ENCODE measurements around the gene RAB22A. TPM values are rescaled to one million over a fixed set of nuclear protein-coding genes. Genes with fewer than 3 reads are reported as not detected.

The RAB22A gene
- total and polyA plus RNA-seq, 4 donors: 21.6 to 32.2 (median 23.4) TPM

GRCh38 chr20:58389968-58390658, 80.6 kb downstream of the RAB22A start:
- H3K4me3 ChIP-seq (ENCODE audit: low read depth, low read length): peak overlapping the region; percentile 76
- WGBS (ENCODE audit: insufficient coverage): 80% methylated on average over 10 of the region's 17 CpGs
- DNase-seq (ENCODE audit: low read depth in 4 of 6, low spot score in 6 of 6): no peak
- H3K27me3 ChIP-seq (ENCODE audit: control insufficient read depth, insufficient read depth, low read length): no peaks in the 10 kb centered on the region
- no peaks in the 10 kb centered on the region for H3K36me3 ChIP-seq (ENCODE audit: control insufficient read depth, insufficient read depth, low read length)
- no peaks in the 10 kb centered on the region for H3K9me3 ChIP-seq (ENCODE audit: control insufficient read depth, insufficient read depth, low read length)
- H3K4me1 ChIP-seq (ENCODE audit: control insufficient read depth, insufficient read depth, low read length): peaks cover 13% of the 10 kb centered on the region
- H3K27ac ChIP-seq (ENCODE audit: low read depth, low read length): peak overlapping the region; percentile 71

- Histone ChIP-seq H3K9me3 (ENCODE audit: control insufficient read depth, insufficient read depth, low read length) (no peaks in the 10 kb centered on the region), H3K36me3 (ENCODE audit: control insufficient read depth, insufficient read depth, low read length) (no peaks in the 10 kb centered on the region), H3K27me3 (ENCODE audit: control insufficient read depth, insufficient read depth, low read length) (no peaks in the 10 kb centered on the region), H3K27ac (ENCODE audit: low read depth, low read length) (no peak overlapping the region), H3K4me3 (ENCODE audit: low read depth, low read length) (no peak overlapping the region), H3K4me1 (ENCODE audit: control insufficient read depth, insufficient read depth, low read length) (peaks cover 13% of the 10 kb centered on the region)
- no peak for DNase-seq (ENCODE audit: low read depth in 4 of 6, low spot score in 6 of 6)
- WGBS (ENCODE audit: insufficient coverage): 100% methylated on average over 5 of the region's 8 CpGs
These were observed 81.1 kb downstream of the RAB22A start for GRCh38 chr20:58390659-58391035.

- no peak overlapping the region for H3K27ac ChIP-seq (ENCODE audit: low read depth, low read length)
- H3K27me3 ChIP-seq (ENCODE audit: control insufficient read depth, insufficient read depth, low read length): no peaks in the 10 kb centered on the region
- H3K4me1 ChIP-seq (ENCODE audit: control insufficient read depth, insufficient read depth, low read length): peaks cover 13% of the 10 kb centered on the region
- H3K36me3 ChIP-seq (ENCODE audit: control insufficient read depth, insufficient read depth, low read length): no peaks in the 10 kb centered on the region
- WGBS (ENCODE audit: insufficient coverage): 100% methylated on average over 1 of the region's 4 CpGs
- no peak for DNase-seq (ENCODE audit: low read depth in 4 of 6, low spot score in 6 of 6)
- H3K9me3 ChIP-seq (ENCODE audit: control insufficient read depth, insufficient read depth, low read length): no peaks in the 10 kb centered on the region
- H3K4me3 ChIP-seq (ENCODE audit: low read depth, low read length): no peak overlapping the region
These were observed 82.8 kb downstream of the RAB22A start for GRCh38 chr20:58392286-58392685.

GRCh38 chr20:58393299-58393698, 83.8 kb downstream of the RAB22A start:
- no peak overlapping the region for H3K27ac ChIP-seq (ENCODE audit: low read depth, low read length)
- WGBS (ENCODE audit: insufficient coverage): no CpG with 5 or more reads among the region's 3 CpGs
- H3K9me3 ChIP-seq (ENCODE audit: control insufficient read depth, insufficient read depth, low read length): no peaks in the 10 kb centered on the region
- no peaks in the 10 kb centered on the region for H3K36me3 ChIP-seq (ENCODE audit: control insufficient read depth, insufficient read depth, low read length)
- DNase-seq (ENCODE audit: low read depth in 4 of 6, low spot score in 6 of 6): no peak
- H3K27me3 ChIP-seq (ENCODE audit: control insufficient read depth, insufficient read depth, low read length): no peaks in the 10 kb centered on the region
- H3K4me1 ChIP-seq (ENCODE audit: control insufficient read depth, insufficient read depth, low read length): peaks cover 13% of the 10 kb centered on the region
- no peak overlapping the region for H3K4me3 ChIP-seq (ENCODE audit: low read depth, low read length)

- H3K9me3 ChIP-seq (ENCODE audit: control insufficient read depth, insufficient read depth, low read length): no peaks in the 10 kb centered on the region
- no peak for DNase-seq (ENCODE audit: low read depth in 4 of 6, low spot score in 6 of 6)
- no peak overlapping the region for H3K27ac ChIP-seq (ENCODE audit: low read depth, low read length)
- WGBS (ENCODE audit: insufficient coverage): no CpG with 5 or more reads among the region's 4 CpGs
- H3K4me1 ChIP-seq (ENCODE audit: control insufficient read depth, insufficient read depth, low read length): peaks cover 11% of the 10 kb centered on the region
- no peaks in the 10 kb centered on the region for H3K27me3 ChIP-seq (ENCODE audit: control insufficient read depth, insufficient read depth, low read length)
- no peak overlapping the region for H3K4me3 ChIP-seq (ENCODE audit: low read depth, low read length)
- H3K36me3 ChIP-seq (ENCODE audit: control insufficient read depth, insufficient read depth, low read length): no peaks in the 10 kb centered on the region
These were observed 85.3 kb downstream of the RAB22A start for GRCh38 chr20:58394801-58395200.

- Histone ChIP-seq H3K4me1 (ENCODE audit: control insufficient read depth, insufficient read depth, low read length) (peaks cover 5% of the 10 kb centered on the region), H3K9me3 (ENCODE audit: control insufficient read depth, insufficient read depth, low read length) (no peaks in the 10 kb centered on the region), H3K27me3 (ENCODE audit: control insufficient read depth, insufficient read depth, low read length) (no peaks in the 10 kb centered on the region), H3K27ac (ENCODE audit: low read depth, low read length) (no peak overlapping the region), H3K4me3 (ENCODE audit: low read depth, low read length) (no peak overlapping the region), H3K36me3 (ENCODE audit: control insufficient read depth, insufficient read depth, low read length) (no peaks in the 10 kb centered on the region)
- WGBS (ENCODE audit: insufficient coverage): 80% methylated on average over 1 of the region's 3 CpGs
- DNase-seq (ENCODE audit: low read depth in 4 of 6, low spot score in 6 of 6): no peak
These were observed 86.1 kb downstream of the RAB22A start for GRCh38 chr20:58395604-58396003.

- Histone ChIP-seq H3K9me3 (ENCODE audit: control insufficient read depth, insufficient read depth, low read length) (no peaks in the 10 kb centered on the region), H3K4me1 (ENCODE audit: control insufficient read depth, insufficient read depth, low read length) (no peaks in the 10 kb centered on the region), H3K27me3 (ENCODE audit: control insufficient read depth, insufficient read depth, low read length) (no peaks in the 10 kb centered on the region), H3K27ac (ENCODE audit: low read depth, low read length) (no peak overlapping the region), H3K36me3 (ENCODE audit: control insufficient read depth, insufficient read depth, low read length) (no peaks in the 10 kb centered on the region), H3K4me3 (ENCODE audit: low read depth, low read length) (no peak overlapping the region)
- no peak for DNase-seq (ENCODE audit: low read depth in 4 of 6, low spot score in 6 of 6)
- WGBS (ENCODE audit: insufficient coverage): no CpG with 5 or more reads among the region's 6 CpGs
These were observed 87.9 kb downstream of the RAB22A start for GRCh38 chr20:58397429-58397828.

GRCh38 chr20:58398254-58398653, 88.7 kb downstream of the RAB22A start:
- WGBS (ENCODE audit: insufficient coverage): 87% methylated on average over 5 of the region's 5 CpGs
- Histone ChIP-seq H3K27me3 (ENCODE audit: control insufficient read depth, insufficient read depth, low read length) (no peaks in the 10 kb centered on the region), H3K4me1 (ENCODE audit: control insufficient read depth, insufficient read depth, low read length) (no peaks in the 10 kb centered on the region), H3K36me3 (ENCODE audit: control insufficient read depth, insufficient read depth, low read length) (no peaks in the 10 kb centered on the region), H3K9me3 (ENCODE audit: control insufficient read depth, insufficient read depth, low read length) (no peaks in the 10 kb centered on the region), H3K27ac (ENCODE audit: low read depth, low read length) (no peak overlapping the region), H3K4me3 (ENCODE audit: low read depth, low read length) (no peak overlapping the region)
- DNase-seq (ENCODE audit: low read depth in 4 of 6, low spot score in 6 of 6): no peak

GRCh38 chr20:58399926-58400325, 90.4 kb downstream of the RAB22A start:
- H3K9me3 ChIP-seq (ENCODE audit: control insufficient read depth, insufficient read depth, low read length): no peaks in the 10 kb centered on the region
- H3K27ac ChIP-seq (ENCODE audit: low read depth, low read length): no peak overlapping the region
- no peaks in the 10 kb centered on the region for H3K27me3 ChIP-seq (ENCODE audit: control insufficient read depth, insufficient read depth, low read length)
- H3K4me3 ChIP-seq (ENCODE audit: low read depth, low read length): no peak overlapping the region
- DNase-seq (ENCODE audit: low read depth in 4 of 6, low spot score in 6 of 6): no peak
- H3K4me1 ChIP-seq (ENCODE audit: control insufficient read depth, insufficient read depth, low read length): no peaks in the 10 kb centered on the region
- WGBS (ENCODE audit: insufficient coverage): 93% methylated on average over 6 of the region's 6 CpGs
- H3K36me3 ChIP-seq (ENCODE audit: control insufficient read depth, insufficient read depth, low read length): no peaks in the 10 kb centered on the region

GRCh38 chr20:58401162-58401561, 91.6 kb downstream of the RAB22A start:
- no peaks in the 10 kb centered on the region for H3K27me3 ChIP-seq (ENCODE audit: control insufficient read depth, insufficient read depth, low read length)
- no peaks in the 10 kb centered on the region for H3K36me3 ChIP-seq (ENCODE audit: control insufficient read depth, insufficient read depth, low read length)
- H3K9me3 ChIP-seq (ENCODE audit: control insufficient read depth, insufficient read depth, low read length): no peaks in the 10 kb centered on the region
- DNase-seq (ENCODE audit: low read depth in 4 of 6, low spot score in 6 of 6): no peak
- H3K4me3 ChIP-seq (ENCODE audit: low read depth, low read length): no peak overlapping the region
- H3K27ac ChIP-seq (ENCODE audit: low read depth, low read length): no peak overlapping the region
- WGBS (ENCODE audit: insufficient coverage): 89% methylated on average over 1 of the region's 1 CpG
- peaks cover 4% of the 10 kb centered on the region for H3K4me1 ChIP-seq (ENCODE audit: control insufficient read depth, insufficient read depth, low read length)

Data from spinal cord (tissue), 10 donors.